ENCODE data around the gene CDKN1C.

Gene CDKN1C

DNA sequence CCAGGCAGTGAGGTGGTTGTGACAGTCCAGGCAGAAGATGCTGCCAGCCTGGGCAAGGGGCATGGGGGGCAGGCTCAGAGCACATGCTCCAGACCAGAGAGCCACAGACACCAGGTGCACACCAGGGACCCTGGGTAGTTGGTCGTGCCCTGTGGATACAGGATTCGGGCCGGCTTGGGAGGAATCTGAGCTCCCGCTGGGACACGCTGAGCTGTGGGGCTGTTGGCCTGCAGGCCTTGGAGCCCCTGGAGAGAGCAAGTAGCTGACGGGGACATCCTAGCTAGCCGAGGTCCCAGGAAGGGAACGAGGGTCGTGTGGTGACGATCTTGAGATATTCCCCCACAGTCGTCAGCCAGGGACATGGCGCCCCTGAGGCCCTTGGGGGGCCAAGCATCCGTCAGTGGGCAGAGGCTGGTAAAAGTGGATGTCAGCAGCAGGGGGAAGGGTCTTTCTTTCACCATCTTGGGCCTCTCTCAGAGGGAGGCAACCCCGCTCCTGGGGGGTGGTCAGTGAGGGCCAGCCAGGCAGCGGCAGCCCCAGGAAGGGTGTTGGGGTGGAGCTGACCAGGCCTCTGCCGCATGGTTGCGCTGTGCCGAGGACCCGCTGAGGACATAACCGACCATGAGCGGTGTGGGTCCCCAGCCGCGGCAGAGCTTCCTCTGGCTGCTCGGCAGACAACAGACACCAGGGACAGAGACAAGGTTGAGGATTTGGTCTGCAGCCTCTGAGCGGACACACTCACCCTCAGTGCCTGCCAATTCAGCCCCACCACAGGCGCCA is 44.0 kb downstream of the CDKN1C start:
- DNase-seq: no peak

DNA sequence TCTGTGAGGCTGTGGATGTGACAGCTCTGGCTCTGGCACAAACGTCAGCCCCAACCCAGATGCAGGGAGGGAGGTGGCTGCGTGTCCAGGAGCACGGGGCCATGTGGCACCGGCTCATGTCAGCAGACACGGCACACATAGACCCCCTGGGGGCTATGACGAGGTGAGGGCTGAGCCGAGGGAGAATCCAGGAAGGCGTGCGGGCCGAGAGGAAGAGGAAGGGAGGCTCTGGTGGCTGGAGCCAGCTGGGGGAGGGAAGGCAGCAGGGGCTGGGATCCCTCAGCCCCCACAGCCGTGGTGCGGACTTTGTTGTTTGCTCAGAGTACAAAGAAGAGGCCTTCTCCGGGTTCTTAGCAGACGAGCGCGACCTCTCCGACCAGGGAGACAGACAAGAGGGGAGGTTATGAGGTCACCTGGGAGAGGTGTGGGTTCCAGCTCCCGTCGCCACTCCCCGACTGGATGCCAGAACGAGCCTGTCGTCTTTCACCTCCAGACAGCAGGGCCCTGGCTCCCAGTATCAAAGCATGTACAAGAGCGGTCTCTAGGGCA is 46.1 kb downstream of the CDKN1C start:
- DNase-seq: no peak

DNA sequence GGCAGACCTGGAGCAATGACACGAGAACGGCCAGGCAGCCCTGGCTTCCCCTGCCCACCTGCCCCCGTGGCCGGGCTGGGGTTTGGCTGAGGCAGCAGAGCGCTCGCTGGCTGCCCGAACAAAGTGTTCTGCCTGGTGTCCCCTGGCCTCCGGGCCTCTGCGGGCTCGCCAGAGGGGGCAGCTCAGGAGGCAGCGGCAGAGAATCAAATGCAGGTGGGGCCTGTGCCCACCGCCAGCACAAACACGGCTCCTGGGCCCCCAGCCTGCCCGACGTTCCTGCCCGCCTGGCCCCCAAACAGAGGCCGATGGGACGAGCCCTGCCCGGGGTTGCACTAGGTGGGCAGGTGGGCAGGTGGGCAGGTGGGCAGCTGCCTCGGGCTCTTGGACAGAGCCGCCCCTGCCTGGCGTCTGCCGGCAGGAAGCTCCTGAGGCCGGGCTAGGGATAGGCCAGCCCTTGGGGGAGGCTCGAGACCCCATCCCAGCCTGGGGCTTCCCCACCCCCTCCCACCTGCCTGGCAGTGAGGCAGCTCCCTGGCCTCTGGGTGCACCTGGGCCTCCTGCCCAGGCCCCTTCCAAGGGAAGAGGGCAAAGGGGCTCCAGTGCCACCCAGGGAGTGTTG is 46.8 kb downstream of the CDKN1C start:
- no peak for DNase-seq

DNA sequence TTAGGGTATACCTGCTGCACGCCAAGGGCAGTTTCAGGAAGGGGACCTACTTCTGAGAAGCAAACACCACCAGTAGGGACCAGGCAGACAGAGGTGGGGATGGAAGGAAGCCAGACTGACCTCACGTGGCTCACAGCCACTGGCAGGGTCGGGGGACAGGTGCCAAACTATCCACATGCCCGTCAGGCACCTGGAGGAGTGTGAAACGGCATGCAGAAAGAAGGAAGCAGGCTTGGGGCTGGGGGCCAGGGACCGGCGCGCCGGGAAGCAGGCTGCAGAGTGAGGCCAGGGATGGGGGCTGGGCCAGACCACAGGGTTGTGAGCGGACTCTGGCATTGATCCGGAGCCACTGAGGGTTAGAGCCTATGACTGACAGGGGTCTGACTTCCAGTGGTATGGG is 47.5 kb downstream of the CDKN1C start:
- DNase-seq: no peak

DNA sequence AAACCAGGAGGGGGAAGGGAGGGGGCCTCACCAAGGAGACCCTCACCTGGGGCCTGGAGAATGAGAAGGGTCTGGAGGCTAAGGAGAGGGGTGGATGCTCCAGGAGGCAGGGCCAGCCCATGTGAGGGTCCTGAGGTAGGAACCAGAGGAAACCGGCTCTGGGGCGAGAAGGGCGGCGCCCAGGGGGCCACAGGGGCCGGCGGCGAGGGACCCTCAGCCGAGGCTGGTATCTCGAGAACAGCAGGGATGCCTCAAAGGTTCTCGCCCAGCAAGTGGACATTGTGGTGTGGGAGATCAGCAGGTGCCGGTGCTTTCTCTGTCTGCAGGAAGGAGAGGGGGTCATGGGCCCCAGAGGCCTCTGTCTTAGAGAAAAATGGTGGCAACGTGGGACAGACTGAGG is 47.9 kb downstream of the CDKN1C start:
- DNase-seq: no peak

DNA sequence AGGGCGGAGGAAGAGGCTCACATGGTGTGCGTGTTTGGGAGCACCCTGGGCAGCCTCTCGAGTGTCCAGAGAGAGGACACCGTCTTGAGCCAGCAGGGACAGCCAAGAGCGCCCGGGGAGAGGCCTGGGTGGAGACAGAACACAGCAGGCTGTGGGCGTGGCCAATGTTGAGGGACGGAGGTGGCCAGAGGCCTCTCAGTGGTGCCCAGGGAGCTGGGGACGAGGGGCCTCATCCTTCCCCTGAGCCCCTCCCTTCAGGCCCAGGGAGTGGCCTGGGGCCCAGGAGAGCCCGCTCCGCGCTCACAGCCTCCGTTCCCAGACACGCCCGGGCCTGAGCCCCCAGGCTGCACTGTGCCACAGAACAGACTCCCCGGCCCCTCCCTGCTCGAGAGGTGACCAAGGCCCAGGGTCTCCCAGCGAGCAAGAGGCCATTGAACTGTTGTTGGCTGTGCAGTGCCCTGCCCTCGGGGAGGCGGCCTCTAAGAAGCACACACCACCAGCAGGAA is 48.4 kb downstream of the CDKN1C start:
- DNase-seq: no peak

DNA sequence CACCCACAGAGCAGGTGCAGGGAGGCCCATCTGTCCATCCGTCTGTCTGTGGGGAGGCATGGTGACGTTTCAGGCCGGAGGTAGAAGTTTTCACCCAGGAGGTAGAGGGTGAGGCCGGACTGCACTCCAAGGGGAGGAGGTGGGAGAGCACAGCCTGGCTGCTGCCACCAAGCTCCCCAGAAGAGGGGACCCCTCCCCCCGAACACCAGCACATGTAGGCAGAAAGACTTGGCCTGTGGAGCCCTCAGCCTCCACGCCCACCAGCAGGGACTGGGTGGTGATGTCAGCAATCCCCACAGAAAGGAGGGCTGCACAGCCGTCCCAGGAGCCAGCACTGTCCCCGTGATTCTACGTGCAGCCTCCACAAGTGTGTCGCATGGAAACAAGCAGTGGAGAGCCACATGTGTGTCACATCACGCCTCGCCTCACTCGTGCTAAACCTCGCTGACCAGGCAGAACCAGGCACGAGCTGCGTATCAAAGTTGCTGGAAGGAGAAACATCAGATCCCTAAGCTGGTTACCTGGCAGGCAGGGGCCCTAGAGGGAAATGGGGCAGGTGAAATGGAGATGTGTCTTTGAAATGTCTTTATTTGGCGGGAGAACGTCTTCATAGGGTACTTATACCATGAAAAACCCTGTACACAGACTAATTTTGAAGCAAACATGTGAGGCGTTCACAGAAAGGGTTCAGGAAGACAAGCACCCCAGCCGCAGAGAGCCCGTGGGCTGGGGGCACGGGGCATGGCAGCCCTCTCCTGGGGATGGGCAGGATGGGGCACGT is 49.1 kb downstream of the CDKN1C start:
- DNase-seq: no peak

DNA sequence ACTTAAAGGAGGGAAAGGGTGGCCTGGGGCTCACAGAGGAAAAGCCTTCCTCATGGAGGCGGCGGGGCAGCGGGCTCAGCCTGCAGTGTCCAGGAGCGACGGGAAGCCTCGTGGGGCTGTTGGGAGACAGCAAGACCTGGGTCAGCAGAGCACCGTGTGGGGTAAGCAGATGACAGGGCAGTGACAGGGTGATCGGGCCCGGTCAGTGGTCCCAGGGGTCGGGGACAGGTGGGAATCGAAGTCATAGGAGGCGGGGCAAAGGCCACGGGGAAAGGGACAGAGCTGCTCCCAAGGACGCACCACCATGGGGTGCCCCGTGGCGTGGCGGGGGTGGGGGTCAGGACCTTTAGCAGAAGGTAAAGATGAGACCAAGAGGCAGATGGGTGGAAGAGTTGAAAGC is 49.8 kb downstream of the CDKN1C start:
- no peak for DNase-seq

DNA sequence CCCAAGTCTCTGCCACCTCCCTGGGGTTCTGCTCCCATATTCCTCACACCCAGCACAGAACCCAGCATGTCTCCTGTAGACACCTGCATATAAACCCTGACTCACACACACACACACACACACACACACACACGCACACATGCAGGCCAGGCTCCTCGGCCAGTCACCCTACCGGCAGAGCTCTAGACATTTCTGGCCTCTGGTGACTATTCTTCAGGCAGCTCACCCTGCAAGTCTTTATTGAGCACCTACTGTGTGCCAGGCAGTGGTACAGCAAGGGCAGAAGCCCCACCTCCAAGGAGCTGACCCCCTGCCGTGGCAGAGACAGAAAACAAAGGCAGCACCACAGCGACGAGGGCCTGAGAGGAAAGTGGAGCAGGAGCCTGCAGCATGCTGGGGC is 50.3 kb downstream of the CDKN1C start:
- no peak for DNase-seq

DNA sequence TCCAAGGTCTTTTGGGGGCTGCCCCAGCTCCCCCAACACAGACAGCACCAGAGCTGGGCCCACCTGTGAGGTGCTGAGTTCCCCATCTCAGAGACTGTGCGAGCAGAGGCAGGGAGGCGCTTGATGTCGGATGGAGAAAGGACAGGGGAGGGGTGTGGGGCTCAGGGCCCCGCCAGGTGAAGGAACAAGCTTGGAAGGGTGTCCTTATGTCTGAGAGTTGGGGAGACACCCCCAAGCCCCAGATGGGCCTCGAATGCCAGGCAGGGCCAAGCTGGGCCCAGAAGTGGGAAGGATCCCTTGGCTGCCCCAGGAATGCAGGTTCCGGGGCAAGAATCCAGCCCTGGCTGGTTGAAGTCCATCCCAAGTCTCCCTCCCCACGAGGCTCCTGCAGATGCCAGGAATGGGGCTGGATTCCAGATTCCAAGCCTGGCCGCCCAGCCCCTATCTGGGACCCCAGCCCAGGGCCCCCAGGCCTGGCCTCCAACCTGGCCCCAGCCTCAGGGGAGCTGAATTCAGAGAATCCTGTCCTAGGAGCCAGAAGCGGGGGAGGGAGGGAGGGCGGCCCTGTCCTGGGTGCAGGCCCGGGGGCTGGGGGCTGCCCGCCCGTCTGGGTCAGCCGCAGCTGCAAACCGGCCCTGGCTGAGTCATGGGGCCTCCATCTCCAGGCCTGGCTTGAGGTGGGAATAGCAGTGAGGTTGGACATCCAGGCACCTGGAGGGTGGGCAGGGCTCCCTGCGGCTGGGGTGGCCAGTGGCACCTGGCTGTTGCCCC is 50.9 kb downstream of the CDKN1C start:
- no peak for DNase-seq

DNA sequence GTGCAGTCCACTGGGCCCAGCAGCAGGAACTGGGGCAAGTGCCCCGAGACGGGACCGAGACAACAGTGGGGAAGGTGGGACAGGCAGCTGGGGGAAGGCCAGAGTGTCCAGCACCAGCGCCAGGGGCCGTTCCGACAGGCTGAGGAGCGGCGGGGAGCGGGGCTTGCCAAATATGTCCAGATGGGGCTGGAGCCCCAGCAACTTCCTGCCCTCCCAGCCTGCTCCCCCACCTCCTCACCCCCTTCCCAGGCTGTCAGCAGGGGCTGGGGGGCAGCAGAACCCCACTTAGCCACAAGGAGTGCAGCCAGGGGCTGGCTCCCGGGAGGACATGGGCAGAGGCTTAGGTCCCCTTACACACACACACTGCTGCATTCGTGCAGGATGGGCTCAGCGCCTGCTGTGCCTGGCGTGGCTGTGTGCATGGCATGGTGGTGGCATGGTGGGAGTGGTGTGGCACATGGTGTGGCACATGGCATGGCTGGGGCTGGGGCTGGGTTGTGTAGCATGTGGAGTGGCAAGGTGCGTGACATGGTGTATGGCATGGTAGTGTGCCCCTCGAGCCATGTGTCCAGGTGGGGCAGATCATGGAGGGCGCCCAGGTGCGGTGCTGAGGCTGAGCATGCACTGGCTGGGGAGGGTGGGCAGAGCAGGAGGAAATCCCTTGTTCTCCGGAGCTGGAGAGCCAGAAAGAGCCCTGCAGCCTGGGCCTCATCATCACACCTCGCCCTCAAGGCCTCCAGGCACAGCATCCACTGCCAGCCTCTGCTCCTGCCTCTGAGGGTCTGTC is 51.7 kb downstream of the CDKN1C start:
- no peak for DNase-seq
